ENCODE measurements around the gene CTU2. TPM values are rescaled to one million over a fixed set of nuclear protein-coding genes. Genes with fewer than 3 reads are reported as not detected.

Gene CTU2
- total RNA-seq, 1 experiment from 2014 or later: 52.4 TPM

- Mint-ChIP-seq H3K36me3 (no peaks in the 10 kb centered on the region), H3K27me3 (ENCODE audit: low read depth) (no peaks in the 10 kb centered on the region), H3K4me3 (no peak overlapping the region), H3K4me1 (peaks cover 27% of the 10 kb centered on the region), H3K9me3 (no peaks in the 10 kb centered on the region), H3K27ac (no peak overlapping the region)
- ATAC-seq (no peak), DNase-seq (ENCODE audit: low spot score) (no peak)
- TF ChIP-seq MAX (CRISPR knock-in tag; IDR thresholded peaks at IDR 0.05) (no peak), OVOL2 (CRISPR knock-in tag; IDR thresholded peaks at IDR 0.05; ENCODE audit: borderline replicate concordance) (no peak), TCF7 (CRISPR knock-in tag; IDR thresholded peaks at IDR 0.05; ENCODE audit: low read depth) (no peak), NFATC4 (CRISPR knock-in tag; IDR thresholded peaks at IDR 0.05) (no peak), ZMAT4 (CRISPR knock-in tag; IDR thresholded peaks at IDR 0.05) (no peak), USF1 (CRISPR knock-in tag; IDR thresholded peaks at IDR 0.05) (no peak), ZNF512 (CRISPR knock-in tag; IDR thresholded peaks at IDR 0.05; ENCODE audit: borderline replicate concordance) (no peak), ZNF532 (CRISPR knock-in tag; IDR thresholded peaks at IDR 0.05; ENCODE audit: borderline replicate concordance) (no peak), KAT7 (CRISPR knock-in tag; IDR thresholded peaks at IDR 0.05; ENCODE audit: borderline replicate concordance) (no peak), ATF1 (CRISPR knock-in tag; IDR thresholded peaks at IDR 0.05) (no peak), ATF6 (CRISPR knock-in tag; IDR thresholded peaks at IDR 0.05) (no peak), CTCF (IDR thresholded peaks at IDR 0.05) (no peak), ZNF219 (CRISPR knock-in tag; IDR thresholded peaks at IDR 0.05; ENCODE audit: borderline replicate concordance) (no peak), SP1 (CRISPR knock-in tag; conservative IDR thresholded peaks at IDR 0.05) (no peak), RORB (CRISPR knock-in tag; IDR thresholded peaks at IDR 0.05) (no peak)
- ChIA-PET POLR2A (interaction anchor here (0.6 to 2.4 kb wide), 4 partner anchors 7 to 32 kb away, joined by 3 to 10 read pairs (median 3); partner anchors contain the start of gene PIEZO1), CTCF (interaction anchor here (2.2 to 9.6 kb wide), 4 partner anchors 6 to 81 kb away, joined by 9 to 115 read pairs (median 50); no protein-coding TSS in a partner anchor)
Measured at GRCh38 chr16:88761830-88762229, 55.5 kb downstream of the CTU2 start.
